PC-9 (cell line): ENCODE measurements around the gene COL5A1. TPM values are rescaled to one million over a fixed set of nuclear protein-coding genes. Genes with fewer than 3 reads are reported as not detected.

Source experiments
- BruUV-seq: library from RNA; stranded (reverse); fragments of 400-500 nt; replicated peaks from 2 replicates; lab custom pipeline; 2021; lab: Mats Ljungman, UMichigan
- CTCF ChIA-PET: fragments of 300-600 bp; sonication (Branson Sonifier 250); formaldehyde crosslinking; loops from one replicate; lab custom pipeline; 2022; ENCODE audit warnings: antibody characterized with exemption; lab: Charles Lee
- POLR2A ChIA-PET: fragments of 300-600 bp; sonication (Branson Sonifier 250); formaldehyde crosslinking; loops from one replicate; lab custom pipeline; 2022; ENCODE audit warnings: antibody characterized with exemption; ENCODE audit not compliant: unreplicated experiment; lab: Charles Lee
- DNase-seq, 2 experiments: peaks; one replicate each; pipeline versions ENCODE4 v3.0.0 to v3.0.0-alpha.2; 2015 to 2022; ENCODE audit warnings: mixed read lengths in 1 of 2
- H2AFZ ChIP-seq: fragments of 200-600 bp; sonication (generic); 2 replicates; pipeline ENCODE4 v1.8.1; 2017; ENCODE audit warnings: antibody characterized with exemption
- H3F3A ChIP-seq: fragments of 200-600 bp; sonication (generic); 2 replicates; pipeline ENCODE4 v1.8.1; 2017; ENCODE audit warnings: antibody characterized with exemption, mild to moderate bottlenecking, low read depth; ENCODE audit not compliant: insufficient read depth
- H3K27ac ChIP-seq: fragments of 200-600 bp; sonication (generic); 2 replicates; pipeline ENCODE4 v1.6.1; 2016; ENCODE audit warnings: mixed run types
- H3K27me3 ChIP-seq: fragments of 200-600 bp; sonication (generic); 2 replicates; pipeline ENCODE4 v1.6.1; 2016; ENCODE audit warnings: low read depth, mixed run types; ENCODE audit not compliant: insufficient read depth
- H3K36me3 ChIP-seq: fragments of 200-600 bp; sonication (generic); 2 replicates; pipeline ENCODE4 v1.6.1; 2016; ENCODE audit warnings: low read depth, mixed run types
- H3K4me1 ChIP-seq: fragments of 200-600 bp; sonication (generic); replicated peaks from 2 replicates; pipeline ENCODE4 v1.6.1; 2016; ENCODE audit warnings: mixed run types; ENCODE audit not compliant: insufficient read depth
- H3K4me2 ChIP-seq: fragments of 200-600 bp; sonication (generic); 2 replicates; pipeline ENCODE4 v1.6.1; 2017; ENCODE audit warnings: mixed run types
- H3K4me3 ChIP-seq: fragments of 200-600 bp; sonication (generic); 2 replicates; pipeline ENCODE4 v1.6.1; 2016; ENCODE audit warnings: mixed run types
- H3K79me2 ChIP-seq: fragments of 200-600 bp; sonication (generic); 2 replicates; pipeline ENCODE4 v1.6.1; 2017; ENCODE audit warnings: low read depth, mixed run types
- H3K9me2 ChIP-seq: fragments of 200-600 bp; sonication (generic); 2 replicates; pipeline ENCODE4 v1.8.1; 2017; ENCODE audit warnings: mild to moderate bottlenecking; ENCODE audit not compliant: insufficient read depth
- H3K9me3 ChIP-seq: fragments of 200-600 bp; sonication (generic); 2 replicates; pipeline ENCODE4 v1.8.1; 2016; ENCODE audit warnings: low read depth; ENCODE audit not compliant: insufficient read depth
- H4K20me1 ChIP-seq: fragments of 200-600 bp; sonication (generic); 2 replicates; pipeline ENCODE4 v1.8.1; 2017; ENCODE audit not compliant: insufficient read depth
- CTCF ChIP-seq: fragments of 200-600 bp; sonication (generic); conservative IDR thresholded peaks from 2 replicates; pipeline ENCODE4 v1.6.1; 2017; ENCODE audit warnings: mixed run types, antibody characterized with exemption, mild to moderate bottlenecking, moderate library complexity
- EZH2 ChIP-seq: fragments of 200-600 bp; sonication (generic); IDR thresholded peaks from 2 replicates; pipeline ENCODE4 v1.8.0; 2017; ENCODE audit warnings: antibody characterized with exemption, low read depth
- intact Hi-C: fragments of 100-400 bp; cut with micrococcal nuclease; formaldehyde crosslinking; loops from one replicate; pipeline ENCODE4 v1.10.0; 2022; ENCODE audit not compliant: unreplicated experiment
- total RNA-seq: library from RNA; stranded (reverse); gene quantifications from 2 replicates; pipeline ENCODE4 v1.2.3, GENCODE V29; 2021

Gene COL5A1
- total RNA-seq, 1 experiment from 2014 or later: 15.2 TPM

- no peaks in the 10 kb centered on the region for H3K4me1 ChIP-seq
- intact Hi-C loops: no loop called here
- peaks cover 13% of the 10 kb centered on the region; the same call in 1 of the 2 replicates for H3F3A ChIP-seq
- BruUV-seq: no TSS peak
- no peaks in the 10 kb centered on the region for H3K36me3 ChIP-seq
- ChIA-PET CTCF (no interaction called here), POLR2A (no interaction called here)
- no peak for TF ChIP-seq EZH2
- no peak for TF ChIP-seq CTCF
- H3K4me3 ChIP-seq: no peak overlapping the region
- H3K79me2 ChIP-seq: no peaks in the 10 kb centered on the region
- H3K4me2 ChIP-seq: no peak overlapping the region
- H4K20me1 ChIP-seq: no peaks in the 10 kb centered on the region
- H3K27ac ChIP-seq: no peak overlapping the region
- H2AFZ ChIP-seq: no peak overlapping the region
- 0 out of 2 replicates have a peak, but pooled peaks cover 7% of the 10 kb centered on the region for H3K9me3 ChIP-seq
- no peak for DNase-seq
- H3K27me3 ChIP-seq: 0 out of 2 replicates have a peak, but pooled peaks cover 3% of the 10 kb centered on the region
- no peaks in the 10 kb centered on the region for H3K9me2 ChIP-seq
Observed at GRCh38 chr9:134592819-134593200, 48.8 kb upstream of the COL5A1 start.

GRCh38 chr9:134593286-134594077 is 48.1 kb upstream of the COL5A1 start:
- Histone ChIP-seq H2AFZ (no peak overlapping the region), H3K9me2 (no peaks in the 10 kb centered on the region), H3F3A (peaks cover 13% of the 10 kb centered on the region; the same call in 1 of the 2 replicates), H3K36me3 (no peaks in the 10 kb centered on the region), H3K4me3 (no peak overlapping the region), H3K79me2 (no peaks in the 10 kb centered on the region), H3K27me3 (0 out of 2 replicates have a peak, but pooled peaks cover 3% of the 10 kb centered on the region), H4K20me1 (no peaks in the 10 kb centered on the region), H3K4me1 (no peaks in the 10 kb centered on the region), H3K9me3 (0 out of 2 replicates have a peak, but pooled peaks cover 7% of the 10 kb centered on the region), H3K4me2 (no peak overlapping the region), H3K27ac (no peak overlapping the region)
- intact Hi-C loops: no loop called here
- ChIA-PET POLR2A (no interaction called here), CTCF (no interaction called here)
- no TSS peak for BruUV-seq
- TF ChIP-seq CTCF (no peak), EZH2 (no peak)
- no peak for DNase-seq

GRCh38 chr9:134594078-134594941 is 47.3 kb upstream of the COL5A1 start:
- no peak overlapping the region for H3K4me3 ChIP-seq
- intact Hi-C loops: no loop called here
- no peaks in the 10 kb centered on the region for H4K20me1 ChIP-seq
- H3K4me1 ChIP-seq: no peaks in the 10 kb centered on the region
- no peak for DNase-seq
- no peaks in the 10 kb centered on the region for H3K9me2 ChIP-seq
- H3K9me3 ChIP-seq: 0 out of 2 replicates have a peak, but pooled peaks cover 7% of the 10 kb centered on the region
- no peak overlapping the region for H3K4me2 ChIP-seq
- H3K79me2 ChIP-seq: no peaks in the 10 kb centered on the region
- H3K27ac ChIP-seq: no peak overlapping the region
- H2AFZ ChIP-seq: no peak overlapping the region
- H3K27me3 ChIP-seq: 0 out of 2 replicates have a peak, but pooled peaks cover 3% of the 10 kb centered on the region
- TF ChIP-seq EZH2: no peak
- TF ChIP-seq CTCF: no peak
- BruUV-seq: no TSS peak
- peaks cover 13% of the 10 kb centered on the region; the same call in 1 of the 2 replicates for H3F3A ChIP-seq
- ChIA-PET POLR2A (no interaction called here), CTCF (no interaction called here)
- H3K36me3 ChIP-seq: no peaks in the 10 kb centered on the region
